ENCODE measurements around the gene SLC30A7. TPM values are rescaled to one million over a fixed set of nuclear protein-coding genes. Genes with fewer than 3 reads are reported as not detected.

Gene SLC30A7
- total RNA-seq, 1 experiment from 2014 or later: 55.0 TPM

- no peak for DNase-seq (ENCODE audit: unreplicated experiment)
- POLR2A ChIA-PET: no interaction called here
- H3K27ac Mint-ChIP-seq (ENCODE audit: low read depth, unreplicated experiment): no peak overlapping the region
- peaks cover 16% of the 10 kb centered on the region for H3K36me3 Mint-ChIP-seq (ENCODE audit: insufficient read depth, unreplicated experiment)
- no peaks in the 10 kb centered on the region for H3K27me3 Mint-ChIP-seq (ENCODE audit: insufficient read depth, unreplicated experiment)
- H3K9me3 Mint-ChIP-seq (ENCODE audit: unreplicated experiment): no peaks in the 10 kb centered on the region
- intact Hi-C loops (cut with micrococcal nuclease): no loop called here
- no peak overlapping the region for H3K4me3 Mint-ChIP-seq (ENCODE audit: unreplicated experiment)
- no TSS peak for BruUV-seq (replicated peaks)
- TF ChIP-seq, protein P1, sequence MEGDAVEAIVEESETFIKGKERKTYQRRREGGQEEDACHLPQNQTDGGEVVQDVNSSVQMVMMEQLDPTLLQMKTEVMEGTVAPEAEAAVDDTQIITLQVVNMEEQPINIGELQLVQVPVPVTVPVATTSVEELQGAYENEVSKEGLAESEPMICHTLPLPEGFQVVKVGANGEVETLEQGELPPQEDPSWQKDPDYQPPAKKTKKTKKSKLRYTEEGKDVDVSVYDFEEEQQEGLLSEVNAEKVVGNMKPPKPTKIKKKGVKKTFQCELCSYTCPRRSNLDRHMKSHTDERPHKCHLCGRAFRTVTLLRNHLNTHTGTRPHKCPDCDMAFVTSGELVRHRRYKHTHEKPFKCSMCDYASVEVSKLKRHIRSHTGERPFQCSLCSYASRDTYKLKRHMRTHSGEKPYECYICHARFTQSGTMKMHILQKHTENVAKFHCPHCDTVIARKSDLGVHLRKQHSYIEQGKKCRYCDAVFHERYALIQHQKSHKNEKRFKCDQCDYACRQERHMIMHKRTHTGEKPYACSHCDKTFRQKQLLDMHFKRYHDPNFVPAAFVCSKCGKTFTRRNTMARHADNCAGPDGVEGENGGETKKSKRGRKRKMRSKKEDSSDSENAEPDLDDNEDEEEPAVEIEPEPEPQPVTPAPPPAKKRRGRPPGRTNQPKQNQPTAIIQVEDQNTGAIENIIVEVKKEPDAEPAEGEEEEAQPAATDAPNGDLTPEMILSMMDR (IDR thresholded peaks at IDR 0.05; ENCODE audit: unreplicated experiment): no peak
- H3K4me1 Mint-ChIP-seq (ENCODE audit: insufficient read depth, unreplicated experiment): peaks cover 31% of the 10 kb centered on the region
- CTCF ChIA-PET: interaction anchor here (0.7 kb wide), 1 partner anchor 57 kb away, joined by 3 read pairs; no protein-coding TSS in a partner anchor
Observed at GRCh38 chr1:101006553-101006952, 110.7 kb downstream of the SLC30A7 start.

GRCh38 chr1:101008229-101008834, 112.4 kb downstream of the SLC30A7 start:
- intact Hi-C loops (cut with micrococcal nuclease): no loop called here
- no peak for DNase-seq (ENCODE audit: unreplicated experiment)
- Mint-ChIP-seq H3K9me3 (ENCODE audit: unreplicated experiment) (no peaks in the 10 kb centered on the region), H3K4me3 (ENCODE audit: unreplicated experiment) (no peak overlapping the region), H3K27me3 (ENCODE audit: insufficient read depth, unreplicated experiment) (no peaks in the 10 kb centered on the region), H3K4me1 (ENCODE audit: insufficient read depth, unreplicated experiment) (peaks cover 16% of the 10 kb centered on the region), H3K27ac (ENCODE audit: low read depth, unreplicated experiment) (no peak overlapping the region), H3K36me3 (ENCODE audit: insufficient read depth, unreplicated experiment) (peaks cover 22% of the 10 kb centered on the region)
- CTCF ChIA-PET: no interaction called here
- no TSS peak for BruUV-seq (replicated peaks)
- TF ChIP-seq, protein P1 (IDR thresholded peaks at IDR 0.05; ENCODE audit: unreplicated experiment): no peak
- POLR2A ChIA-PET: no interaction called here

- POLR2A ChIA-PET: interaction anchor here (0.6 to 3.4 kb wide), 8 partner anchors 8 to 318 kb away, joined by 3 to 30 read pairs (median 4); partner anchors contain the start of gene DPH5
- intact Hi-C loops (cut with micrococcal nuclease): no loop called here
- Mint-ChIP-seq H3K36me3 (ENCODE audit: insufficient read depth, unreplicated experiment) (peaks cover 24% of the 10 kb centered on the region), H3K4me1 (ENCODE audit: insufficient read depth, unreplicated experiment) (no peaks in the 10 kb centered on the region), H3K27ac (ENCODE audit: low read depth, unreplicated experiment) (peak overlapping the region; percentile 61), H3K9me3 (ENCODE audit: unreplicated experiment) (no peaks in the 10 kb centered on the region), H3K4me3 (ENCODE audit: unreplicated experiment) (no peak overlapping the region), H3K27me3 (ENCODE audit: insufficient read depth, unreplicated experiment) (no peaks in the 10 kb centered on the region)
- TF ChIP-seq, protein P1 (IDR thresholded peaks at IDR 0.05; ENCODE audit: unreplicated experiment): no peak
- CTCF ChIA-PET: interaction anchor here (0.5 to 1.6 kb wide), 3 partner anchors 11 to 275 kb away, joined by 3 to 6 read pairs (median 3); no protein-coding TSS in a partner anchor
- DNase-seq (ENCODE audit: unreplicated experiment): no peak
- no TSS peak for BruUV-seq (replicated peaks)
Observed at GRCh38 chr1:101013776-101014175, 117.9 kb downstream of the SLC30A7 start.

DNA sequence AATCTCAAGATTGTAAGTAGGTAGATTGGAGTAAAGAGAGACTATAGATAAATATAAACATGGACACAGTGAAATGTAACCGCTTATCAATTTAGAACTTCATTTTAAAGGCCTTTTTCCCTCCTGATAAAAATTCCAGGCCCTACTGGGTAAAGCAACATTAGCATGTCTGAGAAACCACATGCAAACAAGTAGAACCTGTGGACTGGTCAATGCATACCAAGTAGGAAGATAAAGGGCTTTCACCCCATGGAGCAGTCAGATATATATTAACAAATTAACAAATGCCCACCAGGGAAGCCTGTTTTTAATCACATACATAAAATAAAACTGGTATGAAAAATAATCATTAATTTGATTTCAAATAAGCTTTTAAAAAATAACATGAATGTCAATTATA, 121.6 kb downstream of the SLC30A7 start:
- CTCF ChIA-PET: interaction anchor here (1.2 kb wide), 1 partner anchor 221 kb away, joined by 3 read pairs; no protein-coding TSS in a partner anchor
- H3K27ac Mint-ChIP-seq (ENCODE audit: low read depth, unreplicated experiment): peak overlapping the region; percentile 46
- H3K36me3 Mint-ChIP-seq (ENCODE audit: insufficient read depth, unreplicated experiment): peaks cover 30% of the 10 kb centered on the region
- no peaks in the 10 kb centered on the region for H3K9me3 Mint-ChIP-seq (ENCODE audit: unreplicated experiment)
- POLR2A ChIA-PET: interaction anchor here (1.2 kb wide), 1 partner anchor 21 kb away, joined by 3 read pairs; no protein-coding TSS in a partner anchor
- TF ChIP-seq, protein P1 (IDR thresholded peaks at IDR 0.05; ENCODE audit: unreplicated experiment): no peak
- no TSS peak for BruUV-seq (replicated peaks)
- intact Hi-C loops (cut with micrococcal nuclease): no loop called here
- no peak for DNase-seq (ENCODE audit: unreplicated experiment)
- H3K4me1 Mint-ChIP-seq (ENCODE audit: insufficient read depth, unreplicated experiment): peaks cover 9% of the 10 kb centered on the region
- no peaks in the 10 kb centered on the region for H3K27me3 Mint-ChIP-seq (ENCODE audit: insufficient read depth, unreplicated experiment)
- no peak overlapping the region for H3K4me3 Mint-ChIP-seq (ENCODE audit: unreplicated experiment)

Measured in MCF 10A (cell line).